ENCODE results near the gene NOCT.
"Not testable (repeated sequence)": the region's sequence is repeated elsewhere in the genome, so short reads cannot be mapped to it uniquely, and the experiment has no call there.

NOCT gene

GRCh38 chr4:139048026-139048425 is 32.4 kb downstream of the NOCT start:
- DNase-seq (no peak), ATAC-seq (no peak)

GRCh38 chr4:139050446-139050845 is 34.9 kb downstream of the NOCT start:
- ATAC-seq (no peak), DNase-seq (no peak)

DNA sequence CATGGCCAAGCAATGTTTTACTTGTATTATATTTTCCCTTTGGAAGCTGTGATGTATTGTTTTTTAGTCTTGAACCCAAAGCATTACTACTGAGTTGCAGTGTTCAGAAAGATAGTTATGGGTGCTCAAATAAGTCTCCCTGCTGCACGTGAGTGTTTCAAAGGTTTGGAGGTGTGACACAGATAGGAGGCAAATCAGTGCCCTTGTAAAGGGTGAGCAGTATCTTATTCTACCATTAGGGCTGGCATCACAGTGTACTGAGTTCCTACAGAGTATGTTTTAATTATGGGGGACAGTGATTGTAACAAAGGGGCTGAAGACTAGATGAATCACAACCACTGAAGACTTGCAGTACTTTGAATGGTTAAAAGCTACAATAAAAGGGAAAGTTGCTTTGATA is 38.3 kb downstream of the NOCT start:
- no peak for ATAC-seq
- DNase-seq = no peak

DNA sequence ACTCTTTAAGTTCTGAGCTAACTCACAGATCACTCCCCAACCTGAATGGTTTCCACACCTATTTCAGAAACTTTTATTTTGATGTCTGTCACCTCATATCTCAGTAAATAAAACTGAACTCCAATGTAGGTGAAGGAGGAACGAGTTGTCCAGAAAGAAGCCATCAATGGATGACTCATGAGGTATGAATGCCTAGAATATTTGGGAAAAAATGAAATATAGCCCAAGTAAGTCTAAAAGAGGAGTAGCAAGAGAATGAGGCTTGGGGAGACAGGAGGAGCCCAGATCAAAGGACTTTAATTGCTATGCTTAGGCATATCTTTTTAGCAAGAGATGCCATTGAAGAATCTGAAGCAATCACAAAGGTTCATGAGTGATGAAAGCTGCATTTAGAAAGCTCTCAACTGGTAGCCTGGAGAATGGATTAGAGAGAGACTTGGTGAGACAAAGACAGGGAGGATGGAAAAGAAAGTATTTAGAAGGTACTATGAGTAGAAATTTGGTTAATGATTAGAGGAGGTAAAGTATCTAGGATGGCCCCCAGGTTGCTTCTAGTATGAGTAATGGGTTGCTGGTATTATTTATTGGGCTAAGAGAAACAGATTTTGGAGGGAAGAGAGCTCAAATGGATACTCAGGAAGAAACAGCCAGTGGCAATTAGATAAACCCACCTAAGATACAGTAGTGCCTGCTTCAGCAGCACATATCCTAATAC is 39.4 kb downstream of the NOCT start:
- no peak for DNase-seq
- no peak for ATAC-seq

DNA sequence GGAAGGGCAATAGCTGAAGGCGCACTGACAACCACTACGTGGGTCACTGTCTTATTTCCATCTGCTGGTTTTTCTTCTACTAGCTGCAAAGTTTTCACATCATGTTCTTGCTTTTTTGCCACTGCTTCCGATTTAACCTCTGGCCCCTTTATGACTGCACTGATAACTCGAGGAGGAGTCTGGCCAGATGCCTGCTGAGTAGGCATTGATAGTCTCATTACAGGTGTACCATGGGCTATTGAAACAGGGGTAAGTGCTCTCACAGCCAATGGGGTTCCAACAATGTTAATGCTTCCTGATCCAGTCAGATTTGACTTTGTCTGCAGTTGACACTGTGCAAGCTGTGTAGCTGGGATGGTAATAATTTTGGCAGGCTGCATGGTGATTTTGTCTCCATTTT is 43.4 kb downstream of the NOCT start:
- not testable (repeated sequence) for DNase-seq, ATAC-seq

DNA sequence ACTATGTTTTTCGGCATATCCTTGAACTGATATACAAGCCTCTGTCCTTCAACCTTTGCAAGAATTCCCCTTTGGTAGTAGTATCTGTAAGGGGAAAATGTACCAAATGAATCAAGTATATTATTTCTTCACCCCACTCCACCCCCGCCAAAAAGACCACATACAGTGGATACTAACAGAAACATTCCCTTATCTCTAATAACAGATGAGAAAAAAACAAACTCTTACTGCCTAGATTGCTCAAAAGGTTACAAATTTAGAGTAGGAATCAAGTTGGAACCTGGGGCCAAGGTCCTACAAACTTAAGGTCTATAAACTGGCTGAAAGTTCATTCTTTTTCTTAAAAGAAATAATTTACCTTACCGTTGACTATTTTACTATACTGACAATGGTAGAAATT is 45.0 kb downstream of the NOCT start:
- DNase-seq = no peak
- no peak for ATAC-seq

DNA sequence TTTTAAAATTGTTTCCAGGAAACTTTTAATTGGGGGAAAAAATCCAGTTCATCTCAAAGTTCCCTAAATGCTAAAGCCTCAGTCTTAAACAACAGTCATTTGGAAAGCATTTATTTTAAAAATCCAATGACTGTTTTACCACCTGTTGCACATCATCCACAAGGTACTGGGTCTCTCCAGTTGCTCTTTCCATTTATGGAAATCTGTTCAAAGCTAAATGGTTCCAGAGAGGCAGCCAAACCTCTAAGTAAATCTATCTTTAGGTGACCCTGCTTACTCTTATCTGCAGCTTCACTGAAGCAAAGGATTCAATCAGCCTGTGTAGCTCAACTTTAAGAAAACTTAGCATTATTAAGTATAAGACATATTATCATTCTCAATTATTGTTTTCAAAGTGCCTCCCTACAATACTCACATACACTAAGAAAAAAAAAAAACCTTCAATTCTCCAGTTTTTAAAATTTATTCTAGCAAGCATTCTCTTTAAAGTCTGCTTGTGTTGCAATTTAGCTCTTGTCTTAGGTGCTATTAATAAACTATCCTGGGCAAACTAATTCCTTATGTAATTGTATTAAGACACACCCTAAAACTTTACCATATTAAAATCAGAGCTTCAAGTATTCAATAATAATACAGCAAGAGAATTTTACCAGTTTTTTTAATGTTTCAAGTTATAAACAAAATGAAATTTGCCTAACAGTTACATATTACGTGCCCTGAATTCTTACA is 60.6 kb downstream of the NOCT start:
- DNase-seq (no peak), ATAC-seq (no peak)

DNA sequence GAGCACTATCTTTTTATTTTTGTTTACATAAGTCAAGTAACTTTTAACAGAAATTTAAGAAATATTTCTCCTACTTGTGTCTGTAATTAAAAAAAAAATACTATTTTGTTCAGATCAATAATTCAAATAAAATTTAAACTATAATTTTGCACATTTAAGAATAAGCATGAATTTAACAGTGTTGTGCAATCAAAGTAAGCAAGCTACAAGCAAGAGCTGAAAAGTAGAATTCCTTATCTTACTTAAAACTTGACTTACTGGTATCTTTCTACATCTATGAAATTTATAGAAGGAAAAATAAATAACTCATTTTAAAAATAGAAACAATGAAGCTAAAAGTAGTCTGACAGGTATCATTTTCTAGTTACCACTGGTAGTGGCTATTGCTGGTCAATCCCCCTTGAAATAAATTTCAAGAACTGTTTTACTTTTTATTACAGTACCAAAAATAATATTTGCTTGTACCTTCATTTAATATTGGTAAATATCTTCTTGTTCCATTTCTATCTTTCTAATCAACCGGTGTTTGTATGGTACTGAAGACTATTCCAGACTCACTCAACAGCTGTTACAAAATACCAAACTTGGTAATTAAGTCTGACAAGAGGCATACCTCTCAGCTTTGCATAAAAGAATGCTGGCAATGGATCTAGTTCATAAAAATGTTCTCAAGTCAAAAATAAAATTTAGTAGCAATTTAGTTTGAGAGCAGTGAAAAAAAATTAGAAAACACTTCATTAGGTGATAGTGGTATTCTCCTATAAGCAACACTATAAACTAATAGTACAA is 62.2 kb downstream of the NOCT start:
- ATAC-seq (no peak), DNase-seq (no peak)

- DNase-seq = no peak
Observed at GRCh38 chr4:139078926-139079325, 63.3 kb downstream of the NOCT start.

GRCh38 chr4:139082750-139083606 is 67.4 kb downstream of the NOCT start:
- ATAC-seq (peak; percentile 92), DNase-seq (peak; percentile 90)

More at GRCh38 chr4:139078926-139079325, 63.3 kb downstream of the NOCT start:
- no peak for ATAC-seq

DNA sequence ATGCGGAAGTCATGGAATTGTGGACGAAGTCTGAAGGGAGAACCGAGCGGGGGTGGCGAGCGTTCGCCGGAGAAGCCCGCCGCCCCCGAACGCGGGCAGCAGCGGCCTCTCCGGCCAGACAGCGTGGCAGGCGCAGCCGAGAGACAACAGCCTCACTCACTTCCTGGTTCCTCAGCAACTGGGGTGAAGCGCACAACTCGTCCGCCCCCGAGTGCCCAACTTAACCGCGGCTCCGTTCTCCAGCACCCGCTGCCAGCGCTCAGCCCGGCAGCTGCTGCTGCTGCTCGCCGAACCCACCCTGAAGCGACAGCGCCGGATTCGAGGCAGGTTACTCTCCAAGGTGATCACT is 68.0 kb downstream of the NOCT start:
- peak; percentile 26 for ATAC-seq
- DNase-seq = peak; percentile 68

- ATAC-seq (peak; percentile 65), DNase-seq (peak; percentile 85)
Observed at GRCh38 chr4:139083956-139084803, 68.6 kb downstream of the NOCT start.

DNA sequence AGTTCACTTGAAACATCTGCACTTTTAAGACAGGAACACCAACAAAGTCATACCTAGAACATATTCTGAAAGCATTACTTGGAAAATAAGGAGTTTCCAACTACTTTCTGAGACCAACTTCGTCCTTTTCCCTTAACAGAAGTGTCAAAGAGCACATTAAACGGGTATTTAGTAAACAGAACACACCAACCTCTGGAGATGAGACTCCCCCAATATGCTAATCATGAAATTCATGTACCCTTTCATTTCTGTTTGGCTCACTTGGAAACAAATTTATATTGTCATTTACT is 69.2 kb downstream of the NOCT start:
- ATAC-seq = no peak

GRCh38 chr4:139085141-139085540 is 69.6 kb downstream of the NOCT start:
- ATAC-seq = no peak
- no peak for DNase-seq

More for the DNA sequence above, 69.2 kb downstream of the NOCT start:
- DNase-seq = no peak

GRCh38 chr4:139092271-139092670 is 76.7 kb downstream of the NOCT start:
- ATAC-seq (no peak), DNase-seq (no peak)
